Stimulated activated CD4-positive, alpha-beta T cell treated with anti-CD3 and anti-CD28 coated beads, Interleukin-1b, Interleukin-23, amount 100 ng/mL, for 4 hours (primary cell): Measurements from ENCODE around the gene HERC4.

Source experiments
- DNase-seq, 2 donors: peaks; one replicate each; pipeline ENCODE4 v3.0.0-alpha.2; 2020; ENCODE audit warnings: low read depth in 2 of 2

HERC4 gene

DNA sequence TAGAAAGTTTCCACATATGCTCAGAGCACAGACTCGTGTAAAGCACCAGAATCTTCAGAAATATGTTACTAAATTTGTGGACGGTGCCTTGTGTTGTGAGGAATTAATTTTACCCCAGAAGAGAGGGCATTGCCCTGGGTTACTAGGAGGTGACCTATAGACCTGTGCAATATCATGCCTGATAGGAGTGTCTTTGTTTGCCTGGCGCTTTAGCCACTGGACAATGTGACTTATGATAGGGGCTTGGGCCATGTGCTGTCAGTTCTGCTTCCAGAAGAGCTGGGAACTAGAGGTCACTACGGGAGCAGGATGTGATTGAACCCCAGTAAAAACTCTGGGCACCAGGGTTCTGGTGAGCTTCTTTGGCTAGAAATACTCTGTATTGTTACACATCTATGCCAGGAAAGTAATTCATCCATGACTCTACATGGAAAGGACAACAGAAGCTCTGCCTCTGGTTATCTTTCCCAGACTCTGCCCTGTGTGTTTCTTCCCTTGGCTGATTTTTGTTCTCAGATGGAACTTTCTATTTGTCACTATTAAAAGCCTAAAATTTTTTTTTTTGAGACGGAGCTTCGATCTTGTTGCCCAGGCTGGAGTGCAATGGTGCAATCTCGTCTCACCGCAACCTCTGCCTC lies 115.1 kb downstream of the HERC4 start:
- DNase-seq = no peak

DNA sequence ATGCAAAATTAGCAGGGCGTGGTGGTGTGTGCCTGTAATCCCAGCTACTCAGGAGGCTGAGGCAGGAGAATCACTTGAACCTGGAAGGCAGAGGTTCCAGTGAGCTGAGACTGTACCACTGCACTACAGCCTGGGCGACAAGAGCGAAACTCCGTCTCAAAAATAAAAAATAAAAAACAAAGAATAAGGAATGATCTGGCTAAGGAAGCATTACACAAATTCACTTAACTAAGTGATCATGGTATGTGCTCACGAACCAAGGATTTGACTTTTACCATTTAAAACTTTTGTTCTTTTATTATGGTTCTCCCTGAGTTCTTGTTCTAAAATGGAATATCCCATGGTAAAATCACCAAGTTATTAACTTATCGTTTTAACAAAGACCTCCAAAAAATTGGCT lies 119.5 kb downstream of the HERC4 start:
- no peak for DNase-seq

DNA sequence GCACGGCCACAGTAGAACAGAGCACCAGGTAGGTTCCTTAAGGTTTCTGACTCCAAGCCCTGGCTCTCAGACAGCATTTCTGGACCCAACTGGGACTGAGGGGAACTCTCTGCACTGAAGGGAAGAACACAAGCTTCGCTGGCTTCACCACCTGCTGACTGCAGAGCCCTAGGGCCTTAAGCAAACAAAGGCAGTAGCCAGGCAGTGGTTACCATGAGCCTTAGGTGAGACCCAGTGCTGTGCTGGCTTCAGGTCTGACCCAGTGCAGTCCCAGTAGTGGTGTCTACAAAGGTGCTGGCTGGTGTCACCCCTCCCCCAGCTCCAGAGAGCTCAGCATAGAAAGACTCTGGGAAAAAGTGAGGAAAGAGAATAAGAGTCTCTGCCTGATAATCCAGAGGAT lies 131.2 kb downstream of the HERC4 start:
- no peak for DNase-seq

DNA sequence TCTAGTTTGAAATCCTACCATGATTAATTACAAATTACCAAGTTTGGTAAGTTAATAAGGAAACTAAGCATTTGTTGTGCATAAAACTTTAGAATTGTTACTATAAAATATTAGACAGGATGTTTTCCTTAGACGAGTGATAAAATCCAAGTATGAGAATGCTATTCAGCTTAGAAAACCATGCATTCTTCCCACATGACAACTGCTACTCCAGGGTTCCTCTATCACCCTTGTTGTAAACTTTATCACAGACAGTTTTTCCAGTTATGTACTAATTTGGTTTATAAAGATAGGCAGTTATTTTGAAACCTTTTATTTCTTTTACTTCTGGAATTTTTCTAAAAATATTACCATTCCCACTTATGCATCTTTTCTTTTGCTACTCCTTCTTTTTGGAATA lies 138.7 kb downstream of the HERC4 start:
- DNase-seq = no peak

DNA sequence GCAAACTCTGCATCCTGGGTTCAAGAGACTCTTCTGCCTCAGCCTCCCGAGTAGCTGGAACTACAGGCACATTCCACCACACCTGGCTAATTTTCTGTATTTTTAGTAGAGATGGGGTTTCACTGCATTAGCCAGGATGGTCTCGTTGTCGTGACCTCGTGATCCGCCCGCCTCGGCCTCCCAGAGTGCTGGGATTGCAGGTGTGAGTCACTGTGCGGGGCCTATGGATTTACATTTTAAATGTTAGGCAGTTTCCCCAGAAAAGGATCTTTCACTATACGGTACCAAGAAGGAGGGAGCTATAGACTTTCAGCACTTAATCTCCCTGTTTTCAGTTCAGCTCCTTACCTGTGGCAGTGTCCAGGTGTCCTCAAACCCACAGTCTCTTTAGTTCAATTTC lies 139.9 kb downstream of the HERC4 start:
- DNase-seq = no peak

DNA sequence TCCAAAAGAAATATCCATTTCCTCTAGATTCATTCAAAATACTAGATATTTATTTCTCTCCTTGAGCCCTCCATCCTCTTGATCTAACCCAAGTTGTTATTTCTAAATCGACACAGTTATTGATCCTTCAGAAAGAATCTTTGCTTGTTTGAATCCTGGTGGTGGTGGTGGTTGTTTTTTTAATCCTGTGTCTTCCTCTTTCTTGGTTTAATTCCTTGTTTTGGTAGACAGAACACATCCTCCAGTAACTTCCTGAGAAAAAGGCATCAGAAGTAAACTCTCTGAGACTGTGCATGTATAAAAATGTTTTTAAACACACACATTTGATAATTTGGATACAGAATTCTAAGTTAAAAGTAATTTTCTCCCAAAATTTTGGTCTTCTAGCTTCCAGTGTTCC lies 140.7 kb downstream of the HERC4 start:
- no peak for DNase-seq

DNA sequence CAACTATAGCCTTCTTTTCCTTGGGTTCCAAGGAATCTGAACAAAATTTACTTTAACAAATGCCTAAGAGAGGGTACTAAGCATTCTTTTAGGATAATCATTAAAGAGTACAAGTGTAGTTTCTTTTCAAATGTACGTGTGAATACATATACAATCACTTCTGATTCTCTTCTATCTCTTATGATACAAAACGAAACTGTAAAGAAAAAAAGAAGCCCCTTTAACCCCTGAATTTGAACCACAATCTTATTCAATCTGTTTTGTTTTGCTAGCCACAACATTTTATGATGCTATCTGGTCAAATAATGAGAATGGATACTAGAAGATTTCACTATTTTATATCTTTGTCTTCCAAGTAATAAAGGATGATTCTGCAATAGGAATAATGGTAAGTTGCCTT lies 141.9 kb downstream of the HERC4 start:
- DNase-seq = no peak

DNA sequence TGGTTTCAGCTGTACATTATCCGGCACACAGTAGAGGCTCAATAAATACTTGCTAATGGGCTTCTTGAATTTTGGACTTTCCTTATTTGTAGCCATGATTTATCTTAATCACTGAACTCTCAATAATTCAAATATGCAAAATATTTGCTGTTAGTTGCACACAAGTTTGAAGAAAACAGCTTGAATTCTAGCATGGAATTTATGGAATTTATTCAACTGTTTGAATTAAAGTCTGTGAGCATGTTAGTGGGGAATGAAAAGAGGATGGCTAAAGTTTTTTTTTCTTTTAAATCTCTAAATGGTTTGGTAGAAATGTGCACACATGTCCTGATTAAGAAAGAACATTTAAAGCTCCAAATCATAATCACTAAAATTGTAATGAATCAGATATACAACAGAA lies 148.1 kb downstream of the HERC4 start:
- DNase-seq = no peak

DNA sequence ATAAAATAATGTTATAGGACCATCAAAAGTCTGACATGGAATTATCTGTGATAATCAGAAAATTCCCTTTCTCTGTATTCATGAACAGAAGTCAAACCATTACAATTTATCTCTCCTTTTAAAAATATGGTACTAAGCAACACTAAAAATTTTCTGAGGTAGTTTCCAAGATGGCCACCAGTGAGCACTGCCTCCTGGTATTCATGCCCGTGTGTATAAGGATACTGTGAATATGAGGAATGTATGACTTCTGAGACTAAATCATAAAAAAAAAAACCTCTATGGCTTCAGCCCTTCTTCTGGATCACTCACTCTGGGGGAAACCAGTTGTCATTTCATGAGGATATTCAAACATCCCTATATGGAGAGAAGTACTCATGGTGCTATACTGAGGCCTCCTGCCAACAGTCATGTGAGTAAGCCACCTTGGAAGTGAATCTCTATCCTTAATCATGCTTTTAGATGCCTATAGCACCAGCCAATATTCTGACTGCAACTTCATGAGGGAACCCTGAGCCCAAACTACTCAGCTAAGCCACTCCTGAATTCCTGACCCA lies 149.6 kb downstream of the HERC4 start:
- no peak for DNase-seq

DNA sequence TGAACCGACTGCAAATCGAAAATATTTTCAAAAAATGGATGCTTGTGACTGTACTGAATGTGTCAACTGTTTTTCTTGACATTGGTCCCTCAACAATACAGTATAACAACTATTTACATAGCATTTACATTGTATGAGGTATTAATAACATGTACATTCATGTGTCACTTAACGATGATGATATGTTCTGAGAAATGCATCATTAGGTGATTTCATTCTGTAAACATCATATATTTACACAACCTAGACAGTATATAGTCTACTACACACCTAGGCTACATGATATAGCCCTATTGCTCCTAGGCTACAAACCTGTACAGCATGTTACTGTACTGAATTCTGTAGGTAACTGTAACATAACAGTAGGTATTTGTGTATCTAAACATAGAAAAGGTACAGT lies 150.9 kb downstream of the HERC4 start:
- DNase-seq = no peak

DNA sequence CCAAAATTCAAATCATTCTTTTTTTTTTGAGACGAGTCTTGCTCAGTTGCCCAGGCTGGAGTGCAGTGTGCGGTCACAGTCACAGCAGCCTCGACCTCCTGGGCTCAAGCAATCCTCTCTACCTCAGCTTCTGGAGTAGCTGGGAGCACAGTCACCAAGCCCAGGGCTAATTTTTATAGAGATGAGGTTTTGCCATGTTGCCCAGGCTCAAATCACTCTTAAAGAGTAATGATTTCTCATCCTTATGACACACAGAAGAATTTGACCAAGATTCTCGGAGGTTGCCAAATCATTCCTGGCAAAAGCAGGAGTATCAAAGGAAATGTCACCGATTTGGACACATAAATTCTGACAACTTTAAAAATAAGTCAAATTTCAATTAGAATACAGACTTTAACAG lies 151.5 kb downstream of the HERC4 start:
- DNase-seq = no peak

DNA sequence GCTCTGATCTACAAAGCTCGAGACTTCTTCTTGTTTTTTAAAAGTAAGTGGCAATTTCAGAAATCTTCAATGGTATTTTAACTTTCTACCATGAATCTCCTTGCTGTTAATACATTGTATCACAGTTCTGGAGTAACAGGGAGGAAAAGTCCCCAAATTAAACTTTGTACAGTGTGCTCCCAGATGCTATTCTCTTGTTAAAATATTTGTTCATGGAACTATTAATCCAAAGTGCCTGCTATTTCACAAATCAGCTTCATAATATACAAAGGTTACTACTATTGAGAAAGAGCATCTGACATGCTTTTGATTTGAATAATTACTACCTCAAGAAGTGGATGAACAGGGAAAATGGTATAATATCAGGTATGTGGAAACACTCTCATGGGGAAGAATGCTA lies 154.0 kb downstream of the HERC4 start:
- DNase-seq = no peak

DNA sequence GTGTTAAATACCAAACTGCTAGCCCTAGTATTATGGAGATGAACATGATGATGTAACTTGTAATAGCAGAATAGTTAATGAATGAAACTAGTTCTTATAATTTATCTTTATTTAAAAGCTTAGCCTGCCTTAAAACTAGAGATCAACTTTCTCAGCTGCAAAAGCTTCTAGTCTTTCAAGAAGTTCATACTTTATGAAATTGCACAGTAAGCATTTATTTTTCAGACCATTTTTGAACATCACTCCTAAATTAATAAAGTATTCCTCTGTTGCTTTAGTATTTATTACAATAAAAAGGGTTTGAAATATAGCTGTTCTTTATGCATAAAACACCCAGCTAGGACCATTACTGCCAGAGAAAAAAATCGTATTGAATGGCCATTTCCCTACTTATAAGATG lies 157.4 kb downstream of the HERC4 start:
- no peak for DNase-seq

DNA sequence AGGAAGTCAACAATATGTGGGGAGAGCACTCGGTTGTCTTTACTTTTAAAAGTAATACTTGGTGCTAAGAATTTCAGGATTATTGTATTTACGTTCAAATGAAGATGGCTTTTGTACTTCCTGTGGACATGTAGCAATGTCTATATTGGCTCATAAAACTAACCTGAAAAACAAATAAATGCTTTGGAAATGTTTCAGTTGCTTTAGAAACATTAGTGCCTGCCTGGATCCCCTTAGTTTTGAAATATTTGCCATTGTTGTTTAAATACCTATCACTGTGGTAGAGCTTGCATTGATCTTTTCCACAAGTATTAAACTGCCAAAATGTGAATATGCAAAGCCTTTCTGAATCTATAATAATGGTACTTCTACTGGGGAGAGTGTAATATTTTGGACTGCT lies 157.9 kb downstream of the HERC4 start:
- no peak for DNase-seq

DNA sequence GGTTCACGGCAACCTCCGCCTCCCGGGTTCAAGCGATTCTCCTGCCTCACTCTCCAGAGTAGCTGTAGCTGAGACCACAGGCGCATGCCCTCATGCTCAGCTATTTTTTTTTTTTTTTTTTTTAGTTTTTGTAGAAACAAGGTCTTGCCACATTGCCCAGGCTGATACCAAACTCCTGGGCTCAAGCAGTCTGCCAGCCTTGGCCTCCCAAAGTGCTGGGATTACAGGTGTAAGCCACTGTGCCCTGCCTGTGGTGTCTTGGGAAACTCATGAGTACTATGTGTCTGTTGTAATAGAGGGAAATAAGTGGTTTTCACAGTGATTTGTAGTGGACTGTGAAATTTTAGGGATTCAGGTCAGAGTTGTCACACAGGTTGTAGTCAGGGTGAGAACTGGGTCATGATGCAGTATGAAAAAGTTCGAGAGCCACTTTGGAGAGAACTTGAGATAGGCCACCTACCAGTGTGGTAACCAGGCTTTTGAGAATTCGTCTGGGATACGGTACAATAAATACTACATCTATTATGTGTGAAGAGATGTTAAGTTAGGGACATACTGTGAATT lies 160.2 kb downstream of the HERC4 start:
- no peak for DNase-seq

DNA sequence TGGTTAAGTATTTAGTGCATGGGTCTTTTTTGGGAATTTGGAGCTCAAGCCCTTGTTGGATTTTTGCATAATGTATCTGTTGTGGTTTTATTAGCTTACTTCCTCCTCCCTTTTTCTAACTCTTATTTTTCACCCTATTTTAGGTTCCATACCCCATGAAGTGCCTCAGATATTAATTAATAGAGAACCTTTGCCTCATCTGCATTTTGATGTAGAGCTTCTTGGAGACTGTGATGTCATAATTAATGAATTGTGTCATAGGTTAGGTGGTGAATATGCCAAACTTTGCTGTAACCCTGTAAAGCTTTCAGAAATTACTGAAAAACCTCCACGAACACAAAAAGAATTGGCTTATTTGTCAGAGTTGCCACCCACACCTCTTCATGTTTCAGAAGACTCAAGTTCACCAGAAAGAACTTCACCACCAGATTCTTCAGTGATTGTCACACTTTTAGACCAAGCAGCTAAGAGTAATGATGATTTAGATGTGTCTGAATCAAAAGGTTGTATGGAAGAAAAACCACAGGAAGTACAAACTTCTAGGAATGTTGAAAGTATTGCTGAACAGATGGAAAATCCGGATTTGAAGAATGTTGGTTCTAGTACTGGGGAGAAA lies 162.6 kb downstream of the HERC4 start:
- no peak for DNase-seq

DNA sequence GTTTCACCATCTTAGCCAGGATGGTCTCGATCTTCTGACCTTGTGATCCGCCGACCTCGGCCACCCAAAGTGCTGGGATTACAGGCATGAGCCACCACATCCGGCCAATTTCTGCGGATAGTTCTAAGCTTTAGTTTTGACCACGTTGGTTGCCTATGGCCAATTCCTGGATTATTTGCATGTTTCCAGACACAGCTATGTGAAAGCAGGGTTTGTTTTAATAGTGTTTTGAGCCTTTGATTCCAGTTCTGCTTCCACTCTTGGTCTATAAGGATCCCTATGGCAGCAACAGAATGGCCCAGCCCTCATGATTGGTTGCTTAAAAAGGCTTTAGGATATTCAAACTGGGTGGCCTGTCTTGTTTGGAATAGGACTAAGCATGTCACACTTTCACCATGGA lies 171.5 kb downstream of the HERC4 start:
- DNase-seq = no peak

DNA sequence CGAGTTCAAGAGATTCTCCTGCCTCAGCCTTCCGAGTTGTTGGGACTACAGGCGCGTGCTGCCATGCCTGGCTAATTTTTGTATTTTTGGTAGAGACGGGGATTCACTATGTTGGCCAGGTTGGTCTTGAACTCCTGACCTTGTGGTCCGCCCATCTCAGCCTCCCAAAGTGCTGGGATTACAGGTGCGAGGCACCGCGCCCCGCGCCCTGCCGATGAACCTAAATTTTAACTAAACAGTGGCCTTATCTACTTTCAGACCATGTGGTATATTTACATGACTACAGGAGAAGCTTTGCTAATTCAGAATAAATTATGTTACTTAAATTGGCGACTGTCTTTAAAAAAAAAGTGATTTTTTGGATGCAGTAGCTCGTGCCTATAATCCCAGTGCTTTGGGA lies 181.4 kb downstream of the HERC4 start:
- no peak for DNase-seq

DNA sequence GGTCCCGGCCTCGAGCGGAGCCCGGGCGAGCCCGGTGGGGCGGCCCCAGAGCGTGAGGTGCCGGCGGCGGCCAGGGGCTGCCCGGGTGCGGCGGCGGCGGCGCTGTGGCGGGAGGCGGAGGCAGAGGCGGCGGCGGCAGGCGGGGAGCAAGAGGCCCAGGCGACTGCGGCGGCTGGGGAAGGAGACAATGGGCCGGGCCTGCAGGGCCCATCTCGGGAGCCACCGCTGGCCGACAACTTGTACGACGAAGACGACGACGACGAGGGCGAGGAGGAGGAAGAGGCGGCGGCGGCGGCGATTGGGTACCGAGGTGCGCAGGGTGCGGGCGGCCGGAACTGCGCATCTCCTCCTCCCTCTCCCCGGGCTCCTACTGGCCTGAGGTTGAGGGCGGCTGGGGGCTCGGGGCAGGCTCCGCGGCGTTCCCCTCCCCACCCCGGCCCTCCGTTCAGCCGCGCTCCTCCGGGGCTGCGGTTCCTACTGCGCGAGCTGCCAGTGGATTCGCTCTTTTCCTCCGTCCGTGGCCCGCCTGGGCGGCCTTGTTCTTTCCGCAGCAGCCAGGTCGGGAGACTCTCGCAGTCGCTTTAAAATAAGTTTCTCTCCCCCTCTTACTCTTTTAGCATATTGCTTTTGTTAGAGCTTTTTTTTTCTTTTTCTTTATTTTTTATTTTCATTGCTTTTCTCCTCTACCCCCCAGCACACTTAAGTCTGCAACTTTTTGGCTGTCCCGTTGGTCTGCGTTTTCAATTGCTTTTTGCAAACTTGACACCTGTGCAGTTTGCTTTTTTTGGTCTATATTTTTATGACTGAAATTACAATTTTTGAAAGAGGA lies 190.0 kb downstream of the HERC4 start:
- peak; percentile 60 to 63 for DNase-seq

DNA sequence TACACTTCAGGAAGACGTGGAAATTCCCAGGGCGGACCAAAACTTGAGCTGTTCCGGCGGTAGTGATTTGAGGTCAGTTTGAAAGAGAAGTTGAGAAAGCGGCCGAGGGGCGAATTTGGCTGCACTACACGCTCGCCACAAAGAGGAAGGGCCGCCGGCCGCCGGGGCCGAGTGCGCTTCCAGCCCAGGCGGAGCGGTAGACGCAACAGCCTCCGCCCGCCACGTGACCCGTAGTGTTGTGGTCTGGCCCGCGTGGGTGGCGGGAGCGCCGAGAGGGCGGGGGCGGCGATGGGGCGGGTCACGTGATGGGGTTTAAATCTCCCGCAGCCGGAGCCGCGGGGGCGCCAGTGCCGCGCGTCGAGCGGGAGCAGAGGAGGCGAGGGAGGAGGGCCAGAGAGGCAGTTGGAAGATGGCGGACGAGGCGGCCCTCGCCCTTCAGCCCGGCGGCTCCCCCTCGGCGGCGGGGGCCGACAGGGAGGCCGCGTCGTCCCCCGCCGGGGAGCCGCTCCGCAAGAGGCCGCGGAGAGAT lies 190.7 kb downstream of the HERC4 start, which contains the start of gene SIRT1:
SIRT1 (plus strand) TSS at position 344 of the 529 bp plus-strand sequence; CDS start at position 410, 66 bp downstream.
- peak; percentile 93 to 95 for DNase-seq

DNA sequence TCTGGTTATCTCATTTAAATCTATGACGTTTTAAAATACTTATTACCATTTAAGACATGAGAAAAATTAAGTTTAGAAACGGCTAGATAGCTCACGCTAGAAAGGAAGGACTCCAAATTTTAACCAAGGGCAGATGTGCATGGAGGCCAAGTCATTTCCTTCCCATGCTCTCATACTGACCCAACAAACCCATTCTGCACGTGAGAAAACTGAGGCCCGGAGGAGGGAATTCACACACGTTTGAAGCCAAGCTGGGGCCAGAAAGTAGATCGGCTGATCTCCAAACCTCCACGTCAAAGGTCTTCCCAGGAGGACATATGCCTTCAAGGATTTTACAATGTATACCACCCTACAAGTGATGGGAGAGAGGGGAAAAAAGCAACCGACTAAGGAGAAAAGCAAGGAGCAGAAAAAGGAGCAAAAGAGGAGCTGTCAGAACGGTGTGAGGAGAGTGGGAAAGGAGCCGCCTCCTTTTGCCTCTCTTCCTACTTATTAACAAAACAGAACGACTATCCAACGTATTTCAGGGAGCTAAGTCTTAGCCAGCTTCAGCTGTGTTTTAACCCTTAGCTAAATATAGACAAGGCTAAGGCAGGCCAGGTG lies 191.3 kb downstream of the HERC4 start:
- no peak for DNase-seq

DNA sequence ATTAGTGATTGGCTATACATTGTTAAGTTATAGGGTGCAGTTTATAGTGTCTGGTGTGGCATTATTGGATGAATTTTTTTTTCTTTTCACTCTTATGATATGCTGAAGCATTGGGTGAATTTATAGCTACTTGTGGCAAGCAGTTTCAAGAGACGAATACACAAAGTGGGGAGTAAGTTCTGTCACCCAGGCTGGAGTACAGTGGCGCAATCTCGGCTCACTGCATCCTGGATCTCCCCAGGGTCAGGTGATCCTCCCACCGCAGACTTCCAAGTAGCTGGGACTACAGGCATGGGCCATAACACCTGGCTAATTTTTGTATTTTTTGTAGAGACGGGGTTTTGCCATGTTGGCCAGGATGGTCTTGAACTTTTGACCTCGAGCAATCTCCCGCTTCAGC lies 196.9 kb downstream of the HERC4 start:
- DNase-seq = no peak
